Stimulated activated naive CD8-positive, alpha-beta T cell treated with anti-CD3 and anti-CD28 coated beads, Interleukin-15, Interleukin-2, amounts not matched to agents 100 ng/mL and 50 ng/mL, for 24 hours (primary cell): ENCODE data around the gene ITPRIP.
A peak's percentile ranks its signal among the peaks of the same experiment; 100 is the strongest.

ENCODE experiments used
- H3K27ac Mint-ChIP-seq: one replicate; pipeline ENCODE4 v1.8.0; 2021; ENCODE audit warnings: mild to moderate bottlenecking, mixed read lengths
- H3K27me3 Mint-ChIP-seq: one replicate; pipeline ENCODE4 v1.8.0; 2021; ENCODE audit warnings: mixed read lengths
- H3K36me3 Mint-ChIP-seq: one replicate; pipeline ENCODE4 v1.8.0; 2021; ENCODE audit warnings: low read depth, mixed read lengths
- H3K4me1 Mint-ChIP-seq: one replicate; pipeline ENCODE4 v1.8.0; 2021; ENCODE audit warnings: low read depth, mixed read lengths
- H3K4me3 Mint-ChIP-seq: one replicate; pipeline ENCODE4 v1.8.0; 2021; ENCODE audit warnings: mild to moderate bottlenecking, mixed read lengths
- H3K9me3 Mint-ChIP-seq: one replicate; pipeline ENCODE4 v1.8.0; 2021; ENCODE audit warnings: mixed read lengths

ITPRIP gene

DNA sequence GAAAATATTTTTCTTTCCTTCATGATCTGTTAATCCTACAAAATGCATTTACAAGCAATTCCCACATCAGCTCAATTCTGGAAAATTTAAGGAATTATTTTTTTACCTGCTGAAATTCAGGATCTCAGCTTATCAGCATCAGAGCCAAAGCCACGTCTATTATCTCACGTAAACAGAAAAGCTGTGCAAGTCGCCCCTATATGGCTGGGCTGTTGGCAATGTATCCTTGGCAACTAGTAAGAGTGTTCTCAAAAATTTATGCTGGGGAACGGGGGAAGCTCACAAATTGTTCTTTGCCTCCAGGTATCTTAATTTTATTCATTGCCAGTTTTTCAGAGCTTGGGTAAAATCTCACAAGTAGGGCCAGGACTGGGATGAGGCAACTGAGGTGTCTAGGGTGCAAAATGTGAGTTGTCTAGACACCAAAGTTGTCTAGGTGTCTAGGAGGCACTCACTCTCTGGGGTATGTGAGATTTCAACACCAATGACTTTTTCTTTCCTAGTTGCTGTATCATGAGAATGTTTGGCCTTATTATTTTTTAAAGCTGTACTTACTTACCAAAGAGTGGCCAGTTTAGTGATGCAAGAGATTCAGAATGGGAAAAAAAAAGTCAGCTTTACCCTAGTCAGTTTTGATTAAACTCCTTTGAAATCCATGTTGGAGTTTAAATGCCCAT, 64.2 kb downstream of the ITPRIP start:
- Mint-ChIP-seq H3K36me3 (no peaks in the 10 kb centered on the region), H3K4me1 (peaks cover 10% of the 10 kb centered on the region), H3K9me3 (no peaks in the 10 kb centered on the region), H3K4me3 (peak overlapping the region; percentile 53), H3K27ac (no peak overlapping the region), H3K27me3 (peaks cover 13% of the 10 kb centered on the region)

DNA sequence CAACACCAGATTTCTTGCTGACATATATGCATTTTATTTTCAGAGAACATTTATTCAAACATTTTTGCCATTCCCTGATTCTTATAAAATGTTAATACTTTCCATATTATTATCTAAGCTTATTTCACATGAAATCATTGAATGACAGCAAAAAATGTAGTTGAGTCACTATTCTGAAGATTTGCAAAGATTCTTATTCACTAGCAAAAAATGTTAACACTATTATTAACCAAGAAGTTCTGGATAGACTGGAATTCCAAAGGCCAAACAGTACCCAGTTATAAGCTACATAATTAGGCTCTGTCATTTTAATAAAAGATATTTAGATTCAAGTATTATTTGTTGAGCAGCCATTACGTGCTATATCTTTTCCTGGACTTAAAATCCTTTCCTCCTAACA, 65.0 kb downstream of the ITPRIP start:
- H3K9me3 Mint-ChIP-seq, result no peaks in the 10 kb centered on the region
- peaks cover 13% of the 10 kb centered on the region for H3K27me3 Mint-ChIP-seq

DNA sequence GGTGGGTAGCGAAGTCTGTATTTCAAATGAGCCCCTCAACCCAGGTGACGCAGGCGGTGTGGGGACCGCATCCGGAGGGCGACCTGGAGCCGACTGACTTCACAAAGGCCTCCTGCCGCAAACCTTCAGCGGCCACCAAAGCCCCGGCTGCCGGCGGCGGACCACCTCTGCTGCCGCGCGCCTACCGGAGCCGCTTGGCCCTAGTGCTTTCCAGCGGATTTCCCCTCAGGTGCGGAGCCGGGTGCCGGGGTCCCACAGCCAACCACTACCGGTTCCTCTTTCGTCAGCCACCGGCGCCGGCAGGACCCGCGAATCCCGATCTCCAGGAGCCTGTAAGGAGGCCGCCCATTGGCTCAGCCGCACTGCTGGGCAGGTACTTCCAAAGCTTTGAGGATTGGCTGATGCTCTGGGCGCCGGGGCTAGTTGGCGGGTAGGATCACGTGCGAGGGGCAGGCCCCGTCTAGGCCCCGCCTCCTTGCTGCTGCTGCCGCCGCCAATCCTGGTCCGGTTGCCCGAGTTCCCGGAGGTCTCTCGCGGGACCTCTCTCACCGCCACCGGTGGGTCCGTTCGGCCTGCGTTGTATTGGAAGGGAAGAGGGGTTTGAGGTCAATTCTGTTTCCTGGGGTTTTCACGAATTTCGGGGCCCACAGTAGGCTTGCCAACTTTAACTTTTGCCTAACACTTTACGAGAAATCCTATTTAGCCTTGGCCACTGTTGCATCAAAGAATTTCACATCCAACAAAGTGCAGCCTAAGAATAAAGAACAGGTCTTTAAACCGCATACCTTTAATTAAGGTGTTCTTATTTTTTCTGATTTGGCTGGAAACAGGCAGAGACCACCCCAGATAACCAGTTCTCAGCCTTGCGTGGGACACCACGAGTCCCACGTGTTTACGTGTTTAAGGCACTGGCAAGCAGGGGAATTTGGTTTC, 69.3 kb downstream of the ITPRIP start, which contains the start of gene GSTO2:
Gene GSTO2 (plus strand): TSS at position 472 of the 933 bp plus-strand sequence. CDS start 5,732 bp downstream, outside the sequence.
- H3K36me3 Mint-ChIP-seq, result peaks cover 47% of the 10 kb centered on the region
- peak within 1 kb of the TSS; percentile 93 for H3K27ac Mint-ChIP-seq
- no peaks in the 10 kb centered on the region for H3K27me3 Mint-ChIP-seq
- peak within 1 kb of the TSS; percentile 85 for H3K4me3 Mint-ChIP-seq
- H3K4me1 Mint-ChIP-seq, result peaks cover 51% of the 10 kb centered on the region
- no peaks in the 10 kb centered on the region for H3K9me3 Mint-ChIP-seq

More for the DNA sequence above, 65.0 kb downstream of the ITPRIP start:
- Mint-ChIP-seq H3K27ac (no peak overlapping the region), H3K4me3 (no peak overlapping the region), H3K36me3 (peaks cover 4% of the 10 kb centered on the region), H3K4me1 (peaks cover 13% of the 10 kb centered on the region)

DNA sequence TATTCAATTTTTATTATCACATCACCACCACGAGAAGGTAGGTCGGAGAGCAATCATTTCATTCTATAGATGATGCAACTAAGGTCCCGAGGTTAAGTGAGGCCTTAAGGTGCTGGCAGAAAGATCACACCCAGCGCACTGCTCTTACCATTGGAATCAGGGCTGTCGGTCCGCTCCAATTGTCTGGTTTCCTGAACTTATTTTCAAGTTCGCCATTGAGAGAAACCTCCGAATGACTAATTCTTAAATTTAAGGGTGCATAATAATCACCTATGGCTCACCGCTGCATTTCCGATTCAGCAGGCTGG, 69.9 kb downstream of the ITPRIP start:
- no peaks in the 10 kb centered on the region for H3K9me3 Mint-ChIP-seq
- H3K4me1 Mint-ChIP-seq, result peaks cover 57% of the 10 kb centered on the region
- peak overlapping the region; percentile 93 for H3K27ac Mint-ChIP-seq
- peaks cover 53% of the 10 kb centered on the region for H3K36me3 Mint-ChIP-seq
- H3K27me3 Mint-ChIP-seq, result no peaks in the 10 kb centered on the region
- peak overlapping the region; percentile 85 for H3K4me3 Mint-ChIP-seq

DNA sequence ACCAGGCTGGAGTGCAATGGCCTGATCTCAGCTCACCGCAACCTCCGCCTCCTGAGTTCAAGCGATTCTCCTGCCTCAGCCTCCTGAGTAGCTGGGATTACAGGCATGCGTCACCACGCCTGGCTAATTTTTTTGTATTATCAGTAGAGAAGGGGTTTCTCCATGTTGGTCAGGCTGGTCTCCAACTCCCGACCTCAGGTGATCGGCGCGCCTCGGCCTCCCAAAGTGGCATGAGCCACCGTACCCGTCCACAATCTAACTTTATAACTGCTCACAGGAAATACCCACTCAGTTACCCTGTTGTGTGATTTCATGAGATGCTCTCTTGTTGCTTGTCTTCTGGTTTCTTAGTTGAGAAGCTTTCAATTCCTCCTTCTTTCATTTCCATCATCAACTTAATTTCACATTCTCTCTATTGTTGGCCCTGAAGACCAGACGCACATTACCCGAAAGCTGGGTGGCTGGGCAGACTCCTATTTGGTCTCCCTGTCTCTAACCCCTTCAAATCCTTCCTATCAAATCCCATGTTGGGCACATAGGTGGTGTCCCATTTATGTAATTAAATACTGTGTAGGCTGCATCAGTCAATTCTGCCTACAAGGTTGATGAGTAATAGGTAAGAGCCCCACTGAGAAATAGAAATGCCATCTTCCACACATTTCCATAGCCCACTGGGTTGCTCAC, 70.4 kb downstream of the ITPRIP start:
- Mint-ChIP-seq H3K4me3 (peak overlapping the region; percentile 85), H3K9me3 (no peaks in the 10 kb centered on the region), H3K27ac (peak overlapping the region; percentile 93), H3K27me3 (no peaks in the 10 kb centered on the region), H3K36me3 (peaks cover 58% of the 10 kb centered on the region), H3K4me1 (peaks cover 62% of the 10 kb centered on the region)

DNA sequence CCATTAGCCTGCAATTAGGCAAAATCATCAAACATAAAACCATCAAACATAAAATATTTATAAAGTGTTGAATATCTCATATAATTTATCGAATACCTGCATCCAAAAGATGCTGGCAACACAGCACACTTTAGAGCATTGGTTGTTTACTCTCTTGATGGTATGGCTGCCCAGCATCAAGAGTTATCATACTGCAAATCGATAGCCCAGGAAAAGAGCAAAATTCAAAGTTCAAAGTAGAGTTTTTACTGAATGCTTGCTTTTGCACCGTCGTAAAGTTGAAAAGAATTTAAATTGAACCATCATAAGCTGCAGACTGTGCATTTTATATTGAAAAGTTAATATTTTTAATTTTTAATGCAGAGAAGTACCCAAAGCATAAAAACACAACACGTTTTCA, 73.5 kb downstream of the ITPRIP start:
- Mint-ChIP-seq H3K27me3 (no peaks in the 10 kb centered on the region), H3K9me3 (no peaks in the 10 kb centered on the region), H3K4me1 (peaks cover 92% of the 10 kb centered on the region), H3K36me3 (peaks cover 87% of the 10 kb centered on the region), H3K4me3 (no peak overlapping the region), H3K27ac (no peak overlapping the region)

DNA sequence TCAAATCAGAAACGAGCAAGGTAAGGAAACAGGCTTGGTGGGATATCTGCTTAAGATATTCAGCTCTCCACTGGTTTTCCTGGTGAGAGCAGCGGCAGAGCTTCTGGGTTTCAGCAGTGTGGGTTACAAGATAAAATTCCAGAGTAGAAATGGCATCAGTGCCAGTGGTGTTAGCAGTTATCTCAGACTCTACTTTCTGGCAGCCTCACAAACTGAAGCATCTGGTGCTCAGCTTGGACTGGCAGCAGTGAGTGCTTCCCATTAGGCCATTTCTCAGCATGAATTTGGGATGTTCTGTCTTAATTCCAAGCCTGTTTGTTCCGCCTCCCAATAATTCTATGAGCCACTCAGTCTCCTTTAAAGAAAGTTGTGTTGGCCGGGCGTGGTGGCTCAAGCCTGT, 76.2 kb downstream of the ITPRIP start:
- Mint-ChIP-seq H3K27me3 (no peaks in the 10 kb centered on the region), H3K4me3 (peak overlapping the region; percentile 74), H3K27ac (peak overlapping the region; percentile 93), H3K4me1 (peaks cover 99% of the 10 kb centered on the region), H3K36me3 (peaks cover 94% of the 10 kb centered on the region), H3K9me3 (no peaks in the 10 kb centered on the region)

DNA sequence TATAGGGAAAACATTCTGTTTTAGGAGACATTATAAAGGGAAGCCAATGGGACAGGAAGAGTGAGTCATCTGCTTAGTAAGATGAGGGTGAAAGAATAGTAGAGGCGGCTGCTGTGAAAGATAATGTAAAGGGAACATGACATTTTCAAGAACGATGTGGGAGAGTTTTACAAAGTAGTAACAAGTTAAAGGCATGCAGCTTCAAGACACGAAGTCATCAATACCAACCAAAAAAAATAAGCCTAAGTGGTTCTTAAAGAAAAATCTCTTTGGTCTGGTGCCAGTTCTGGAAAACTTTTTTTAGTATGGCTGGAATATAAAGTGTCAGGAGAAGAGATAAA, 77.5 kb downstream of the ITPRIP start:
- peaks cover 99% of the 10 kb centered on the region for H3K4me1 Mint-ChIP-seq
- peaks cover 94% of the 10 kb centered on the region for H3K36me3 Mint-ChIP-seq
- no peaks in the 10 kb centered on the region for H3K27me3 Mint-ChIP-seq
- peak overlapping the region; percentile 93 for H3K27ac Mint-ChIP-seq
- no peaks in the 10 kb centered on the region for H3K9me3 Mint-ChIP-seq
- peak overlapping the region; percentile 74 for H3K4me3 Mint-ChIP-seq

DNA sequence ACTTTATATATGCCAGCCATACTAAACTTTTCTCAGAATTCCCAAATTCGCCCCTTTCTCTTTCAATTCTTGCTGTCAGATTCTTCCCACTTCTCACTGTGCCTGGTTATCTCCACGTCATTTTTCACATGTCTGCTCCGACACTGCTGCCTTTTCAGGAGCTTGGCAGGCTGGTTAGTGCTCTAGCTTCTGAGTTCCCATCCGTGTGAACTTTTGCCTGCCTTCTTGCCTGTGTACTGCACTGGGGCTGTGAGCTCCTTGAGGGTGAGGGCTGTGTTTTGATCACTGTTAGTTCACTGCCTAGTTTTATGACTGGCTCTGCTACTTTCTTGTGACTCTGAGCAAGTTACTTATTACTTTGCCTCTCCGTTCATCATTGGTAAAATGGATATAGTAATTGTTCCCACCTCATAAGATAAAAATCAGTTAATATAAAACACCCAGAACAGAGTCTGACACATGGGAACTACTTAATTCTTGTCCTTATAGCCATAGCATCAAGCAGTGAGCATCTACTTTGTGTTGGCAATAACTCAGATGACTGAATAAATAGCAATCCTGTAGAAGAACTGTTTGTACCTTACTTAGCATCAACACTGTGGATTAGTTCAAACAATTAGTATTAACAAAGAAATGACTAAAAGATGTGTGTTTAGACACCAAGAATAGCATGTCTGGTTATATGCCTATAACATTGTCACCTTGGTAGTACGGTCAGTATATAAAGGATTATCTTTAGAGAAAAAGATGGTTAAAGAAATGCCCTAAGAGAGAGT, 78.1 kb downstream of the ITPRIP start:
- Mint-ChIP-seq H3K27ac (peak overlapping the region; percentile 93), H3K27me3 (no peaks in the 10 kb centered on the region), H3K4me1 (peaks cover 96% of the 10 kb centered on the region), H3K9me3 (no peaks in the 10 kb centered on the region), H3K4me3 (peak overlapping the region; percentile 74), H3K36me3 (peaks cover 92% of the 10 kb centered on the region)
